WTC11 (cell line): Measurements from ENCODE around the gene NUAK2. TPM values are rescaled to one million over a fixed set of nuclear protein-coding genes. Genes with fewer than 3 reads are reported as not detected.

Experiments
- ATAC-seq: fragments of 200-7000 bp; cut with Tn5 transposase; 2 replicates; pipeline ENCODE4 v1.10.0; 2021; ENCODE audit warnings: mild to moderate bottlenecking, moderate library complexity
- CTCF ChIA-PET: fragments of 300-600 bp; sonication (Branson Sonifier 250); formaldehyde crosslinking; loops from one replicate; lab custom pipeline; 2021; ENCODE audit warnings: antibody characterized with exemption; lab: Charles Lee
- POLR2A ChIA-PET: fragments of 350-600 bp; sonication (Branson Sonifier 250); formaldehyde crosslinking; loops from one replicate; lab custom pipeline; 2021; ENCODE audit warnings: antibody characterized with exemption; lab: Charles Lee
- DNase-seq: peaks from one replicate; pipeline ENCODE4 v3.0.0; 2021; ENCODE audit warnings: low spot score
- H3K27ac Mint-ChIP-seq: 2 replicates; pipeline ENCODE4 v1.8.0; 2021; ENCODE audit warnings: mixed read lengths
- H3K27me3 Mint-ChIP-seq: 2 replicates; pipeline ENCODE4 v1.8.0; 2021; ENCODE audit warnings: low read depth, mild to moderate bottlenecking, moderate library complexity, mixed read lengths
- H3K36me3 Mint-ChIP-seq: 2 replicates; pipeline ENCODE4 v1.8.0; 2021; ENCODE audit warnings: mixed read lengths
- H3K4me1 Mint-ChIP-seq: 2 replicates; pipeline ENCODE4 v1.8.0; 2022; ENCODE audit warnings: mixed read lengths
- H3K4me3 Mint-ChIP-seq: 2 replicates; pipeline ENCODE4 v1.8.0; 2021; ENCODE audit warnings: mild to moderate bottlenecking, moderate library complexity, mixed read lengths
- H3K9me3 Mint-ChIP-seq: 2 replicates; pipeline ENCODE4 v1.8.0; 2021; ENCODE audit warnings: mixed read lengths
- ATF1 ChIP-seq: sonication (generic); formaldehyde crosslinking; IDR thresholded peaks from 2 replicates; pipeline ENCODE4 v1.8.1; 2023; ENCODE audit warnings: mild to moderate bottlenecking, moderate library complexity, missing genetic modification reagents
- ATF3 ChIP-seq: sonication (generic); formaldehyde crosslinking; conservative IDR thresholded peaks from 2 replicates; pipeline ENCODE4 v1.8.1; 2022; ENCODE audit warnings: mild to moderate bottlenecking, missing genetic modification reagents
- ATF6 ChIP-seq: sonication (generic); formaldehyde crosslinking; IDR thresholded peaks from 2 replicates; pipeline ENCODE4 v1.8.1; 2023; ENCODE audit warnings: mild to moderate bottlenecking, missing genetic modification reagents
- CBFB ChIP-seq: sonication (generic); formaldehyde crosslinking; IDR thresholded peaks from 2 replicates; pipeline ENCODE4 v1.8.1; 2022; ENCODE audit warnings: mild to moderate bottlenecking, low read depth, missing genetic modification reagents
- CREM ChIP-seq: sonication (generic); formaldehyde crosslinking; IDR thresholded peaks from 2 replicates; pipeline ENCODE4 v1.8.1; 2022; ENCODE audit warnings: mild to moderate bottlenecking, missing genetic modification reagents, moderate library complexity
- E2F5 ChIP-seq: sonication (generic); formaldehyde crosslinking; IDR thresholded peaks from 2 replicates; pipeline ENCODE4 v1.8.1; 2022; ENCODE audit warnings: mild to moderate bottlenecking, moderate library complexity, missing genetic modification reagents
- EMX1 ChIP-seq: fragments of 250-450 bp; sonication (Bioruptor Pico); IDR thresholded peaks from 2 replicates; pipeline ENCODE4 v1.8.0; 2021; ENCODE audit warnings: mild to moderate bottlenecking
- IRF1 ChIP-seq: sonication (generic); formaldehyde crosslinking; IDR thresholded peaks from 2 replicates; pipeline ENCODE4 v1.8.0; 2023; ENCODE audit warnings: missing genetic modification reagents
- KAT7 ChIP-seq: sonication (generic); formaldehyde crosslinking; IDR thresholded peaks from 2 replicates; pipeline ENCODE4 v1.8.1; 2023; ENCODE audit warnings: missing genetic modification reagents, mild to moderate bottlenecking, borderline replicate concordance
- MAX ChIP-seq: sonication (generic); formaldehyde crosslinking; IDR thresholded peaks from 2 replicates; pipeline ENCODE4 v1.8.0; 2022; ENCODE audit warnings: mild to moderate bottlenecking, missing genetic modification reagents
- MXD4 ChIP-seq: fragments of 250-450 bp; sonication (Bioruptor Pico); IDR thresholded peaks from 2 replicates; pipeline ENCODE4 v1.8.0; 2021; ENCODE audit warnings: mild to moderate bottlenecking, moderate library complexity, borderline replicate concordance
- NFYB ChIP-seq: sonication (generic); formaldehyde crosslinking; conservative IDR thresholded peaks from 2 replicates; pipeline ENCODE4 v1.8.0; 2022; ENCODE audit warnings: low read depth, missing genetic modification reagents
- PREB ChIP-seq: sonication (generic); formaldehyde crosslinking; IDR thresholded peaks from 2 replicates; pipeline ENCODE4 v1.8.1; 2022; ENCODE audit warnings: mild to moderate bottlenecking, missing genetic modification reagents, moderate library complexity, borderline replicate concordance
- PRRX2 ChIP-seq: fragments of 250-450 bp; sonication (Bioruptor Pico); IDR thresholded peaks from 2 replicates; pipeline ENCODE4 v1.8.0; 2021; ENCODE audit warnings: mild to moderate bottlenecking
- RORB ChIP-seq: fragments of 250-450 bp; sonication (Bioruptor Pico); IDR thresholded peaks from 2 replicates; pipeline ENCODE4 v1.9.0; 2021; ENCODE audit warnings: mild to moderate bottlenecking
- SMAD4 ChIP-seq: sonication (generic); formaldehyde crosslinking; IDR thresholded peaks from 2 replicates; pipeline ENCODE4 v1.8.0; 2022; ENCODE audit warnings: mild to moderate bottlenecking, missing genetic modification reagents
- SOX15 ChIP-seq: fragments of 250-450 bp; sonication (Bioruptor Pico); IDR thresholded peaks from 2 replicates; pipeline ENCODE4 v1.9.0; 2021; ENCODE audit warnings: mild to moderate bottlenecking
- ZBTB21 ChIP-seq: sonication (generic); formaldehyde crosslinking; IDR thresholded peaks from 2 replicates; pipeline ENCODE4 v1.8.1; 2023; ENCODE audit warnings: mild to moderate bottlenecking, missing genetic modification reagents, borderline replicate concordance
- ZBTB43 ChIP-seq: sonication (generic); formaldehyde crosslinking; IDR thresholded peaks from 2 replicates; pipeline ENCODE4 v1.8.1; 2023; ENCODE audit warnings: mild to moderate bottlenecking, missing genetic modification reagents
- ZNF219 ChIP-seq: sonication (generic); formaldehyde crosslinking; IDR thresholded peaks from 2 replicates; pipeline ENCODE4 v1.8.0; 2023; ENCODE audit warnings: missing genetic modification reagents, mild to moderate bottlenecking, borderline replicate concordance
- ZNF512 ChIP-seq: sonication (generic); formaldehyde crosslinking; IDR thresholded peaks from 2 replicates; pipeline ENCODE4 v1.8.1; 2022; ENCODE audit warnings: missing genetic modification reagents, borderline replicate concordance
- ZNF532 ChIP-seq: fragments of 250-450 bp; sonication (Bioruptor Pico); IDR thresholded peaks from 2 replicates; pipeline ENCODE4 v1.9.0; 2021; ENCODE audit warnings: mild to moderate bottlenecking, borderline replicate concordance
- total RNA-seq: library from RNA; stranded (reverse); gene quantifications from 3 replicates; pipeline ENCODE4 v1.2.3, GENCODE V29; 2021

NUAK2 gene
- total RNA-seq, 1 experiment from 2014 or later = 8.7 TPM

- no peak for TF ChIP-seq ZNF532 (CRISPR knock-in tag)
- TF ChIP-seq ATF3 (CRISPR knock-in tag) = no peak
- TF ChIP-seq KAT7 (CRISPR knock-in tag) = no peak
- TF ChIP-seq MAX (CRISPR knock-in tag) = no peak
- TF ChIP-seq ZNF219 (CRISPR knock-in tag) = no peak
Measured at GRCh38 chr1:205271745-205272144, 49.8 kb downstream of the NUAK2 start (continued).

GRCh38 chr1:205271277-205271676, 50.3 kb downstream of the NUAK2 start:
- peaks cover 5% of the 10 kb centered on the region for H3K36me3 Mint-ChIP-seq
- H3K27me3 Mint-ChIP-seq = no peaks in the 10 kb centered on the region
- TF ChIP-seq ZNF219 (CRISPR knock-in tag) = no peak
- TF ChIP-seq ZBTB21 (CRISPR knock-in tag) = no peak
- no peak for TF ChIP-seq ATF1
- TF ChIP-seq SMAD4 = no peak
- no peak for TF ChIP-seq ZBTB43 (CRISPR knock-in tag)
- no peak for TF ChIP-seq CBFB (CRISPR knock-in tag)
- TF ChIP-seq IRF1 (CRISPR knock-in tag) = no peak
- TF ChIP-seq ATF6 (CRISPR knock-in tag) = no peak
- no peak for TF ChIP-seq RORB (CRISPR knock-in tag)
- no peak for TF ChIP-seq E2F5 (CRISPR knock-in tag)
- no peak for TF ChIP-seq EMX1
- no peak for TF ChIP-seq SOX15 (CRISPR knock-in tag)
- no peak for TF ChIP-seq CREM (CRISPR knock-in tag)
- no peak for TF ChIP-seq ZNF512
- no peak for TF ChIP-seq MXD4 (CRISPR knock-in tag)
- TF ChIP-seq PREB (CRISPR knock-in tag) = no peak
- TF ChIP-seq PRRX2 (CRISPR knock-in tag) = no peak
- TF ChIP-seq NFYB (CRISPR knock-in tag) = no peak
- no peak overlapping the region for H3K4me3 Mint-ChIP-seq
- DNase-seq (no peak), ATAC-seq (no peak)
- peaks cover 29% of the 10 kb centered on the region for H3K4me1 Mint-ChIP-seq
- 0 out of 2 replicates have a peak overlapping the region, but pooled peaks have one; percentile 66 for H3K27ac Mint-ChIP-seq
- no peaks in the 10 kb centered on the region for H3K9me3 Mint-ChIP-seq
- POLR2A ChIA-PET = interaction anchor here (1.6 kb wide), 2 partner anchors 30 to 50 kb away, joined by 4 to 7 read pairs; partner anchors contain the start of gene NUAK2
- CTCF ChIA-PET = interaction anchor here (0.6 to 13.3 kb wide), 29 partner anchors 9 to 282 kb away, joined by 3 to 684 read pairs (median 5); partner anchors contain the start of genes NUAK2 and TMCC2
